ENCODE measurements around the gene NBPF9.
"Not testable (repeated sequence)": the region's sequence is repeated elsewhere in the genome, so short reads cannot be mapped to it uniquely, and the experiment has no call there.

Gene NBPF9

DNA sequence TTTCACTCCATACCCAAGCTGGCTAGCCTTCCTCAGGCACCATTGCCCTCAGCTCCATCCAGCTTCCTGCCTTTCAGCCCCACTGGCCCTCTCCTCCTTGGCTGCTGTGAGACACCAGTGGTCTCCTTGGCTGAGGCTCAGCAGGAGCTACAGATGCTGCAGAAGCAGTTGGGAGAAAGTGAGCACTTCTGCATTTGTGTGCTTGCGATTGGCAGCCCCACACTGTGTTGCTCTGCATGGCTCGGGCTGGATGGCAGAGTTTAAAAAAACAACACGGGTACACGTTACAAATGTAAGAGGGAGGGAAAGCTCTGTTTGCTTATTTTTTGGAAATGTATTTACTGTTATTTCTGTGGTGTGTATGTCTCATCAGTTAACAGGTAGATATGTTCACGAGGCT, 90.8 kb downstream of the NBPF9 start:
- not testable (repeated sequence) for DNase-seq

DNA sequence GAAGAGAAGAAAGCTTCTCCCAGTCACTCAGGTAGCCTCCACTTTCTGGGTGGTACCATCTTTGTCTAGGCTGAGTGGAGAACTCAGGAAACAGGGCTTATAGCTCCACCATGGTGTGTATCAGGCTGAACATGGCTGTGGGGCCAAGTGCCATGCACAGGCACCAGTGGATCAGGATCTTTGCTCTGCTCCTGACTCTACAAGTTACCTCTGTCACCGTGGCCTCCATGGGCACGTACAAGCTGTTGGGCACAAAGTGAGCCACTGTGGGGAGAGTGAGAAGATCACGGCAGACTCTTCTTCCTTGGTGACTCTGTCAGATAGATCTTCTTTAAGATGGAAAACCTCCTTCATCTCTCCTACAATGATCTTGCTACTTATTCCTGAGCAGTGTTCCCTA, 93.6 kb downstream of the NBPF9 start:
- DNase-seq: not testable (repeated sequence)

DNA sequence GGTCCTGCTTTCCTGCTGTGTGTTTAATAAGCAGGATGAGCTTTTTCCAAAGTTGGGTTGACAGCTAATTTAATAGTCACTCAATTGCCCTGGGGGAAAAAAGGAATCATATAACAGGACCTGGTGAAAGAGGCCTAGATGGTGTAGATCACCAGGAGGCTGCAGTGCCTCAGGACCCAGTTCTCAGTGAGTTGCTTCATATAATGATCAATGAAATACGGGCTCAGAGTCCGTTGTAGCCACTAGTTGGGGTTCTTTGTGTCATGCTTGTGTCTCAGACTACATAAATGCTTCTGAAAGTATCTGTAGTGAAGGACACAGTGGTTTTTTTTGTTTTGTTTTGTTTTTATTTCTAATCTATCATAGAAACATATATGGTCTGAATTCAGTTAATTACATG, 94.6 kb downstream of the NBPF9 start:
- DNase-seq: not testable (repeated sequence)

DNA sequence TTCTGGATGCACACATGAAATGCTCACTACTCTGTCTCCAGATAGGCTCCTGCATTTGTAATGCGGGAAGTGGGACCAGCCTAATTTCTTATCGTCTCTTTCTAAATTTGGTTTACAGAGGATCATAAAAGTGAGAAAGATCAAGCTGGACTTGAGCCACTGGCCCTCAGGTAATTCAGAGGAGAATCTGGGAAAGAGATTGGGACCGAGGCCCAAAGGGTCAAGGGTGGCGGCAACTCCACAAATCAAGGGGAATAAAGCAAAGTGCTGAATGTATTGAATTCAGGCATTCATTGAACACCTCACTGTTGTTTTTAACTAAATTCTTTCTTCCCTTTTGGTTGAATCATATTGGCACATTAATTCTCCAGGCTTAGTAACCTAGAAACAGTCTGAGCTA, 95.0 kb downstream of the NBPF9 start:
- not testable (repeated sequence) for DNase-seq

Measured in hypothalamus (tissue), 51 donors.